Osteoblast (primary cell): ENCODE measurements around the gene FAU. TPM values are rescaled to one million over a fixed set of nuclear protein-coding genes. Genes with fewer than 3 reads are reported as not detected.
A peak's percentile ranks its signal among the peaks of the same experiment; 100 is the strongest.

Experiments used
- DNase-seq: peaks from one replicate; pipeline ENCODE4 v3.0.0; 2011; ENCODE audit warnings: low spot score, mixed read lengths; ENCODE audit not compliant: insufficient read length; ENCODE audit errors: missing footprints
- H2AFZ ChIP-seq: 2 replicates; pipeline ENCODE4 v1.6.0; 2011; ENCODE audit warnings: mild to moderate bottlenecking, low read length
- H3K27ac ChIP-seq: 2 replicates; pipeline ENCODE4 v1.5.1; 2011; ENCODE audit warnings: mild to moderate bottlenecking, low read depth, low read length, moderate library complexity
- H3K27me3 ChIP-seq: 2 replicates; pipeline ENCODE4 v1.6.0; 2012; ENCODE audit warnings: mild to moderate bottlenecking, control low read depth, inconsistent platforms, low read length, moderate library complexity; ENCODE audit not compliant: insufficient read depth
- H3K36me3 ChIP-seq: 2 replicates; pipeline ENCODE4 v1.5.1; 2011; ENCODE audit warnings: mild to moderate bottlenecking, low read length, control low read depth, moderate library complexity; ENCODE audit not compliant: insufficient read depth
- H3K4me1 ChIP-seq: 2 replicates; pipeline ENCODE4 v1.5.1; 2011; ENCODE audit warnings: mild to moderate bottlenecking, low read length, control low read depth, moderate library complexity; ENCODE audit not compliant: insufficient read depth
- H3K4me2 ChIP-seq: 2 replicates; pipeline ENCODE4 v1.6.0; 2011; ENCODE audit warnings: mild to moderate bottlenecking, low read length; ENCODE audit not compliant: insufficient read depth
- H3K4me3 ChIP-seq: fragments of 200-600 bp; sonication (generic); 3 replicates; pipeline ENCODE4 v1.5.1; 2012; ENCODE audit warnings: mild to moderate bottlenecking, low read length, inconsistent platforms; ENCODE audit not compliant: insufficient read depth
- H3K79me2 ChIP-seq: 2 replicates; pipeline ENCODE4 v1.6.0; 2012; ENCODE audit warnings: mild to moderate bottlenecking, low read length, control low read depth, inconsistent platforms; ENCODE audit not compliant: insufficient read depth
- H3K9me3 ChIP-seq: 2 replicates; pipeline ENCODE4 v1.5.1; 2011; ENCODE audit warnings: low read depth, low read length, control low read depth
- H4K20me1 ChIP-seq: 2 replicates; pipeline ENCODE4 v1.6.0; 2012; ENCODE audit warnings: mild to moderate bottlenecking, low read length, control low read depth; ENCODE audit not compliant: insufficient read depth
- CTCF ChIP-seq: IDR thresholded peaks from 2 replicates; pipeline ENCODE4 v1.5.1; 2011; ENCODE audit warnings: mild to moderate bottlenecking, low read depth, low read length, moderate library complexity; ENCODE audit errors: extremely low read depth
- total RNA-seq: library from RNA; depleted of rRNA; stranded (reverse); fragments of >200 nt; gene quantifications from 2 replicates; pipeline ENCODE4 v1.2.3, GENCODE V29; 2012

The FAU gene
- total RNA-seq, 1 donor, result 118 TPM

- Histone ChIP-seq H3K27me3 (no peaks in the 10 kb centered on the region), H2AFZ (no peak overlapping the region), H3K4me1 (peaks cover 27% of the 10 kb centered on the region), H3K27ac (no peak overlapping the region), H3K9me3 (no peaks in the 10 kb centered on the region), H3K36me3 (peaks cover 35% of the 10 kb centered on the region), H3K79me2 (peaks cover 26% of the 10 kb centered on the region), H4K20me1 (peaks cover 15% of the 10 kb centered on the region), H3K4me3 (peak overlapping the region; percentile 97), H3K4me2 (no peak overlapping the region)
- peak; percentile 59 for DNase-seq
- TF ChIP-seq CTCF, result no peak
These were observed 6.4 kb downstream of the FAU start for GRCh38 chr11:65115361-65116082.

- peaks cover 26% of the 10 kb centered on the region for H3K36me3 ChIP-seq
- H3K9me3 ChIP-seq, result no peaks in the 10 kb centered on the region
- H3K79me2 ChIP-seq, result peaks cover 19% of the 10 kb centered on the region
- no peak for DNase-seq
- TF ChIP-seq CTCF, result no peak
- H3K4me1 ChIP-seq, result peaks cover 27% of the 10 kb centered on the region
- H2AFZ ChIP-seq, result no peak overlapping the region
- H3K4me3 ChIP-seq, result no peak overlapping the region
- H3K27me3 ChIP-seq, result no peaks in the 10 kb centered on the region
- H3K4me2 ChIP-seq, result no peak overlapping the region
- no peak overlapping the region for H3K27ac ChIP-seq
- H4K20me1 ChIP-seq, result peaks cover 21% of the 10 kb centered on the region
These were observed 7.3 kb downstream of the FAU start for GRCh38 chr11:65114538-65115171.

- peak; percentile 52 for DNase-seq
- H3K27me3 ChIP-seq, result no peaks in the 10 kb centered on the region
- H4K20me1 ChIP-seq, result peaks cover 22% of the 10 kb centered on the region
- H3K9me3 ChIP-seq, result no peaks in the 10 kb centered on the region
- H3K4me3 ChIP-seq, result no peak overlapping the region
- H3K4me2 ChIP-seq, result no peak overlapping the region
- H3K4me1 ChIP-seq, result peaks cover 27% of the 10 kb centered on the region
- no peak overlapping the region for H3K27ac ChIP-seq
- H2AFZ ChIP-seq, result no peak overlapping the region
- TF ChIP-seq CTCF, result no peak
- H3K79me2 ChIP-seq, result peaks cover 19% of the 10 kb centered on the region
- H3K36me3 ChIP-seq, result peaks cover 18% of the 10 kb centered on the region
These were observed 8.1 kb downstream of the FAU start for GRCh38 chr11:65113839-65114238.

GRCh38 chr11:65113361-65113756 is 8.6 kb downstream of the FAU start:
- DNase-seq, result peak; percentile 74
- H3K4me3 ChIP-seq, result peak overlapping the region; percentile 67

More at GRCh38 chr11:65113361-65113756, 8.6 kb downstream of the FAU start:
- H3K36me3 ChIP-seq, result peaks cover 13% of the 10 kb centered on the region
- H3K79me2 ChIP-seq, result peaks cover 19% of the 10 kb centered on the region
- peaks cover 27% of the 10 kb centered on the region for H3K4me1 ChIP-seq
- H3K27me3 ChIP-seq, result no peaks in the 10 kb centered on the region
- H2AFZ ChIP-seq, result no peak overlapping the region
- TF ChIP-seq CTCF, result no peak
- peaks cover 22% of the 10 kb centered on the region for H4K20me1 ChIP-seq
- no peaks in the 10 kb centered on the region for H3K9me3 ChIP-seq
- H3K4me2 ChIP-seq, result peak overlapping the region; percentile 92
- H3K27ac ChIP-seq, result no peak overlapping the region
